Heart left ventricle (tissue), 13 donors: ENCODE results near the gene TCP1.

ENCODE experiments used
- POLR2A ChIP-seq, 2 donors: fragments of 450-650 bp; IDR thresholded peaks; one replicate each; pipeline ENCODE4 v1.6.1; 2017; ENCODE audit warnings: antibody characterized with exemption in 2 of 2, mild to moderate bottlenecking in 2 of 2, moderate library complexity in 2 of 2
- TF ChIP-seq, protein P1 (sequence below), 12 donors: fragments of 200-600 bp; sonication (generic) in 4 of 12; IDR thresholded peaks; one replicate each; pipeline versions ENCODE4 v1.5.0 to v1.8.0; 2018 to 2022; ENCODE audit warnings: antibody characterized with exemption in 12 of 12, mild to moderate bottlenecking in 5 of 12
- donor health status: ischemic (EF 13 %, LVEDD 7.1; RV severe dilation, severe dysfunction).
- donor health status: DM: no; HTN: yes; CAD: no.
- donor health status: DM: no; HTN: no; CAD: no.
- donor health status: ischemic (EF 25% LVEDD 6.9; RV normal size, moderate dysfunction).
- donor health status: ischemic (EF 25% LVEDD 5.7; RV mildly dilated, moderate dysfunction).
- donor health status: ischemic (EF 35%, LVEDD 5.7; RV mildly dilated, moderate dysfunction).
- donor health status: nonischemic (EF 11% LVEDD 7.7; RV severe dilation, severe dysfunction).
- donor health status: DM: yes; HTN: yes; CAD: no.
- donor health status: PGD.
- donor health status: ischemic (EF 29% LVEDD 5.4; RV normal size, mild dysfunction).
- donor health status: nonischemic (EF 23%, LVEDD 6.1; RV moderate dilation, normal function).

GRCh38 chr6:159832946-159833345, 43.5 kb upstream of the TCP1 start:
- TF ChIP-seq, protein P1, sequence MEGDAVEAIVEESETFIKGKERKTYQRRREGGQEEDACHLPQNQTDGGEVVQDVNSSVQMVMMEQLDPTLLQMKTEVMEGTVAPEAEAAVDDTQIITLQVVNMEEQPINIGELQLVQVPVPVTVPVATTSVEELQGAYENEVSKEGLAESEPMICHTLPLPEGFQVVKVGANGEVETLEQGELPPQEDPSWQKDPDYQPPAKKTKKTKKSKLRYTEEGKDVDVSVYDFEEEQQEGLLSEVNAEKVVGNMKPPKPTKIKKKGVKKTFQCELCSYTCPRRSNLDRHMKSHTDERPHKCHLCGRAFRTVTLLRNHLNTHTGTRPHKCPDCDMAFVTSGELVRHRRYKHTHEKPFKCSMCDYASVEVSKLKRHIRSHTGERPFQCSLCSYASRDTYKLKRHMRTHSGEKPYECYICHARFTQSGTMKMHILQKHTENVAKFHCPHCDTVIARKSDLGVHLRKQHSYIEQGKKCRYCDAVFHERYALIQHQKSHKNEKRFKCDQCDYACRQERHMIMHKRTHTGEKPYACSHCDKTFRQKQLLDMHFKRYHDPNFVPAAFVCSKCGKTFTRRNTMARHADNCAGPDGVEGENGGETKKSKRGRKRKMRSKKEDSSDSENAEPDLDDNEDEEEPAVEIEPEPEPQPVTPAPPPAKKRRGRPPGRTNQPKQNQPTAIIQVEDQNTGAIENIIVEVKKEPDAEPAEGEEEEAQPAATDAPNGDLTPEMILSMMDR (IDR thresholded peaks at IDR 0.05), result no peak
- no peak for TF ChIP-seq POLR2A (IDR thresholded peaks at IDR 0.05)
